ENCODE measurements around the gene SRP68. TPM values are rescaled to one million over a fixed set of nuclear protein-coding genes. Genes with fewer than 3 reads are reported as not detected.
"Not testable (repeated sequence)": the region's sequence is repeated elsewhere in the genome, so short reads cannot be mapped to it uniquely, and the experiment has no call there.

SRP68 gene
- total RNA-seq, 1 donor from 2014 or later = 62.2 TPM

- no peak for DNase-seq (ENCODE audit: extremely low read depth, low read depth, low spot score)
Observed at GRCh38 chr17:76049239-76049638, 23.1 kb downstream of the SRP68 start.

GRCh38 chr17:76048711-76049110 is 23.6 kb downstream of the SRP68 start:
- no peak for DNase-seq (ENCODE audit: extremely low read depth, low read depth, low spot score)

GRCh38 chr17:76048025-76048605 is 24.2 kb downstream of the SRP68 start:
- no peak for DNase-seq (ENCODE audit: extremely low read depth, low read depth, low spot score)

GRCh38 chr17:76046064-76046463 is 26.3 kb downstream of the SRP68 start:
- DNase-seq (ENCODE audit: extremely low read depth, low read depth, low spot score) = no peak

GRCh38 chr17:76044475-76045007 is 27.8 kb downstream of the SRP68 start:
- not testable (repeated sequence) for DNase-seq (ENCODE audit: extremely low read depth, low read depth, low spot score)

- not testable (repeated sequence) for DNase-seq (ENCODE audit: extremely low read depth, low read depth, low spot score)
Observed at GRCh38 chr17:76042868-76043267, 29.4 kb downstream of the SRP68 start.

- no peak for DNase-seq (ENCODE audit: extremely low read depth, low read depth, low spot score)
Observed at GRCh38 chr17:76040376-76040775, 31.9 kb downstream of the SRP68 start.

- DNase-seq (ENCODE audit: extremely low read depth, low read depth, low spot score) = no peak
Observed at GRCh38 chr17:76039121-76039520, 33.2 kb downstream of the SRP68 start.

- DNase-seq (ENCODE audit: extremely low read depth, low read depth, low spot score) = no peak
Observed at GRCh38 chr17:76038050-76038449, 34.3 kb downstream of the SRP68 start.

- no peak for DNase-seq (ENCODE audit: extremely low read depth, low read depth, low spot score)
Observed at GRCh38 chr17:76036497-76037261, 35.6 kb downstream of the SRP68 start.

- DNase-seq (ENCODE audit: extremely low read depth, low read depth, low spot score) = no peak
Observed at GRCh38 chr17:76034428-76035350, 37.6 kb downstream of the SRP68 start.

GRCh38 chr17:76033139-76033538 is 39.2 kb downstream of the SRP68 start:
- no peak for DNase-seq (ENCODE audit: extremely low read depth, low read depth, low spot score)

GRCh38 chr17:76032780-76033108 is 39.6 kb downstream of the SRP68 start:
- DNase-seq (ENCODE audit: extremely low read depth, low read depth, low spot score) = no peak

- DNase-seq (ENCODE audit: extremely low read depth, low read depth, low spot score) = no peak
Observed at GRCh38 chr17:76032073-76032779, 40.1 kb downstream of the SRP68 start.

GRCh38 chr17:76027159-76027839 is 45.0 kb downstream of the SRP68 start, which contains the start of gene EVPL:
Gene EVPL (minus strand): TSS chr17:76027306. CDS start chr17:76027198, 108 bp downstream.
- no peak for DNase-seq (ENCODE audit: extremely low read depth, low read depth, low spot score)

GRCh38 chr17:76026714-76027158 is 45.6 kb downstream of the SRP68 start:
- DNase-seq (ENCODE audit: extremely low read depth, low read depth, low spot score) = no peak

GRCh38 chr17:76025294-76025693 is 47.0 kb downstream of the SRP68 start:
- DNase-seq (ENCODE audit: extremely low read depth, low read depth, low spot score) = no peak

- no peak for DNase-seq (ENCODE audit: extremely low read depth, low read depth, low spot score)
Observed at GRCh38 chr17:76024353-76024752, 48.0 kb downstream of the SRP68 start.

GRCh38 chr17:76023900-76024237 is 48.4 kb downstream of the SRP68 start:
- no peak for DNase-seq (ENCODE audit: extremely low read depth, low read depth, low spot score)

Data from glomerular endothelial cell (primary cell).